ENCODE results near the gene SLC6A19. TPM values are rescaled to one million over a fixed set of nuclear protein-coding genes. Genes with fewer than 3 reads are reported as not detected.
A peak's percentile ranks its signal among the peaks of the same experiment; 100 is the strongest.
"Not testable (repeated sequence)": the region's sequence is repeated elsewhere in the genome, so short reads cannot be mapped to it uniquely, and the experiment has no call there.

Gene SLC6A19
- 0.04 and 0.07 TPM in 2 replicates for total RNA-seq (2014; rRNA removed; shearing (Covaris generic))

DNA sequence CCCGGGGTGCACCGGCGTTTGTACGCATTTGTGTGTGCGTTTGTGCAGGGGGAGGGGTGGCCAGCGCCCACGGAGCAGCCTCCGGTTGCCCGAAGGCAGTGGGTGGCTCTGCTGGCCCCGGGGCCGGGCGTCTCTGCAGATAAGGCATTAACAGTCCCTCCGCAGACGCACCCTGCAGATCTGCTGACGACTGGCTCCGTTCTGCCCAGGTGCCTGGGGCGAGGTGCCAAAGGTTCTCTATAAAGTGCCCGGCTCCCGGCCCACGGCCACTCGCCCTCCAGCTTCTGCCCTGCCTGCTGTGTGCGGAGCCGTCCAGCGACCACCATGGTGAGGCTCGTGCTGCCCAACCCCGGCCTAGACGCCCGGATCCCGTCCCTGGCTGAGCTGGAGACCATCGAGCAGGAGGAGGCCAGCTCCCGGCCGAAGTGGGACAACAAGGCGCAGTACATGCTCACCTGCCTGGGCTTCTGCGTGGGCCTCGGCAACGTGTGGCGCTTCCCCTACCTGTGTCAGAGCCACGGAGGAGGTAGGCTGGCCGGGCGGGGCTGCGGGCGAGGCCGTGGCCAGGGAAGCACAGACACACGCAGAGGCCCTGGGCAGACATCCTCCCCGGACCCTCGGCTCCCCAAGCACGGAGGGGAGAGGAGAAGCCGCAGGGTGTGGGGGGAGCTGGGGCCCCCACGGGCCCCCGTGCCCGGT, at the start of gene SLC6A19:
Gene SLC6A19 (plus strand): TSS at position 269 of the 699 bp plus-strand sequence. CDS start 56 bp downstream, at position 325.
- no peak within 1 kb of the TSS for H3K4me3 ChIP-seq (ENCODE audit: insufficient read depth, low read depth, low read length)
- no peaks in the 10 kb centered on the region for H3K27me3 ChIP-seq (ENCODE audit: control insufficient read depth, insufficient read depth, low read length)
- no peaks in the 10 kb centered on the region for H3K36me3 ChIP-seq (replicated peaks; ENCODE audit: control insufficient read depth, insufficient read depth, low read length)
- peak; percentile 77 for DNase-seq

- DNase-seq: no peak
- H3K27me3 ChIP-seq (ENCODE audit: control insufficient read depth, insufficient read depth, low read length): peaks cover 19% of the 10 kb centered on the region
- H3K4me3 ChIP-seq (ENCODE audit: insufficient read depth, low read depth, low read length): no peak overlapping the region
- H3K36me3 ChIP-seq (replicated peaks; ENCODE audit: control insufficient read depth, insufficient read depth, low read length): no peaks in the 10 kb centered on the region
Observed at GRCh38 chr5:1152156-1152555, 49.2 kb upstream of the SLC6A19 start.

GRCh38 chr5:1152771-1153282, 48.6 kb upstream of the SLC6A19 start:
- Histone ChIP-seq H3K27me3 (ENCODE audit: control insufficient read depth, insufficient read depth, low read length) (peaks cover 19% of the 10 kb centered on the region), H3K36me3 (replicated peaks; ENCODE audit: control insufficient read depth, insufficient read depth, low read length) (no peaks in the 10 kb centered on the region), H3K4me3 (ENCODE audit: insufficient read depth, low read depth, low read length) (no peak overlapping the region)
- no peak for DNase-seq

DNA sequence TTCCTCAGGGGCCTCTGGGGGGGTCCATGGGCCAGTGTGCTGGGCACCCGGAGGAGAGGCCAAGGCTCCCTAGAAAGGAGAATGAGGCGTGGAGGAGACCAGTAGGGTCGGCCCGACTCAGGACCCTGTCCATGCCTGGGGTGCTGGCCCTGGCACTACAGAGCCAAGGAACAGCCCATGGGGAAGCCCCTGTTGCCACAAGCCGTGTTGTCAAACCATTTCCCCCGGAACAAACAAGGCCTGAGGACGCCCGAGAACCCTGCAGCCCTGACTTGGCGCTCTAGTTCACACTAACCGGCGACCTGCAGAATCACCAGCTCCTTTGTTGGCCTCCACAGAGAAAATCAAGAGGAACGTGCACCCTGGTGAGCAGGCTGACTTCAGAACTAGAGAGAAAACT, 48.0 kb upstream of the SLC6A19 start:
- H3K27me3 ChIP-seq (ENCODE audit: control insufficient read depth, insufficient read depth, low read length): peaks cover 19% of the 10 kb centered on the region
- H3K4me3 ChIP-seq (ENCODE audit: insufficient read depth, low read depth, low read length): no peak overlapping the region
- H3K36me3 ChIP-seq (replicated peaks; ENCODE audit: control insufficient read depth, insufficient read depth, low read length): no peaks in the 10 kb centered on the region
- no peak for DNase-seq

GRCh38 chr5:1155191-1156032, 46.0 kb upstream of the SLC6A19 start:
- Histone ChIP-seq H3K36me3 (replicated peaks; ENCODE audit: control insufficient read depth, insufficient read depth, low read length) (no peaks in the 10 kb centered on the region), H3K27me3 (ENCODE audit: control insufficient read depth, insufficient read depth, low read length) (peaks cover 19% of the 10 kb centered on the region), H3K4me3 (ENCODE audit: insufficient read depth, low read depth, low read length) (peak overlapping the region; percentile 38)
- peak; percentile 88 for DNase-seq

- peak overlapping the region; percentile 38 for H3K4me3 ChIP-seq (ENCODE audit: insufficient read depth, low read depth, low read length)
Observed at GRCh38 chr5:1156033-1156753, 45.2 kb upstream of the SLC6A19 start.

DNA sequence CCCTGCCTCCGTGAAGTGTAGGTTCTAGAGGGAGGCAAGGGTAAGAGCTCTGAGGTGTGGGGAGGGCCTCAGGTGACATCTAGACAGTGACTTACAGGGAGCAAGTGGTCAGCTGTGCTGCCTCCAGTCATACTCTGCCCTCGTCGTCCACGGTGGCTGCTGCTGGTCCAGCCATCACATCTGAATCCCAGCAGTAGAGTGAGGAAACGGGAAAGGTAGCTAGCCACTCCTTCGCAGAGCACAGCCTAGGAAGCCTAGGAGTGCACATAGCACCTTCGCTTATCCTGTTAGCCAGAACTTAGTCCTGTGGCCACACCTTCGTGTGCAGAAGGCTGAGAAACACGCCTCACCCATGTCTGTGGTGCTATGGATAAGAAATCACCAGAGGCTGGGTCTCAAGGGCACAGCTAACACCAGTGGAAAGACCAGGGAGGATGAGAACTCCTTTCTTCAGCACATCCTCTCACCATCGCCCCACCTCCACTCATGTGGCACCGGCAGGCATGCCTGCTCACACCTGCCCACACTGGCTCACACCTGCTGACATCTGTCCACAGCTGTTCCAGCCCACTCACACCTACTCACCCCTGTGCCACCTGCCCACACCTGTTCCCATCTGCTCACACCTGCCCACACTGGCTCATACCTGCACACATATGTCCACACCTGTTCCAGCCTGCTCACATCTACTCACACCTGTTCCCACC, 44.5 kb upstream of the SLC6A19 start:
- H3K27me3 ChIP-seq (ENCODE audit: control insufficient read depth, insufficient read depth, low read length): peaks cover 19% of the 10 kb centered on the region
- DNase-seq: no peak
- no peak overlapping the region for H3K4me3 ChIP-seq (ENCODE audit: insufficient read depth, low read depth, low read length)
- no peaks in the 10 kb centered on the region for H3K36me3 ChIP-seq (replicated peaks; ENCODE audit: control insufficient read depth, insufficient read depth, low read length)

More at GRCh38 chr5:1156033-1156753, 45.2 kb upstream of the SLC6A19 start:
- DNase-seq: no peak
- Histone ChIP-seq H3K27me3 (ENCODE audit: control insufficient read depth, insufficient read depth, low read length) (peaks cover 19% of the 10 kb centered on the region), H3K36me3 (replicated peaks; ENCODE audit: control insufficient read depth, insufficient read depth, low read length) (no peaks in the 10 kb centered on the region)

- peaks cover 19% of the 10 kb centered on the region for H3K27me3 ChIP-seq (ENCODE audit: control insufficient read depth, insufficient read depth, low read length)
- DNase-seq; H3K36me3 ChIP-seq (replicated peaks; ENCODE audit: control insufficient read depth, insufficient read depth, low read length); H3K4me3 ChIP-seq (ENCODE audit: insufficient read depth, low read depth, low read length): not testable (repeated sequence)
Observed at GRCh38 chr5:1157461-1157986, 43.9 kb upstream of the SLC6A19 start.

DNA sequence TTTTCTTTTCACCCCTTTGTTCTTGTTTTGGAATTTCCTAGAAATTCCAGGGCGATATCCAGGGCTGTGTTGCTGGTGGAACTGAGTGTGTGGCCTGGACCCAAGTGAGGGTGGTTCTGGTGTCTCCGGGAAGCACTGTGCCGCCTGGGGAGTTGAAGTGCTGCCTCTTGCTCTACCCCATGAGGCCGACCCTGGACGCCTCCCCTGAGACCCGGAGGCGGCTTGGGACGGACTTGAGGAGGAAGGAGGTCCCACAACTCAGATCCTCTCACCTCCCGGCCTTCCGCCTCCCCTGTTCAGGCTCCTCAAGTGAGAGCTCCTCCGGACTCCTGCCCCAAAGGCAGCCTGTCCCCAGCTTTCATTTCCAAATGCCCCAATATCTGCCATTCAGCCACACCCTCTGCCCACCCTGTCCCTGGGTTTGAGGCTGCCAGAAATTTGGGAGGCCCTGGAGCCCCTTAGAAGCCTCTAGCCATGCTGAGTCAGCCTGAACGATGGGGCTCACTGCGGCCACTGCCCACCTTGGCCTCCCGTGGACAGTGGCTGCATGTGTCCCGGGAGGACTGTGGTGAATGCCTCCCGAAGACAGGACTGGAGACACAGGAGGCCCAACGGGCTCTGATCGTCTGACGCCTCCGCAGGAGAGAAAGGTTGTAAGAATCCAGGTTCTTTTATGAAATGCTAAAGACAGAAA, 42.6 kb upstream of the SLC6A19 start:
- Histone ChIP-seq H3K27me3 (ENCODE audit: control insufficient read depth, insufficient read depth, low read length) (peaks cover 18% of the 10 kb centered on the region), H3K4me3 (ENCODE audit: insufficient read depth, low read depth, low read length) (no peak overlapping the region), H3K36me3 (replicated peaks; ENCODE audit: control insufficient read depth, insufficient read depth, low read length) (no peaks in the 10 kb centered on the region)
- no peak for DNase-seq

- H3K36me3 ChIP-seq (replicated peaks; ENCODE audit: control insufficient read depth, insufficient read depth, low read length): no peaks in the 10 kb centered on the region
- no peak for DNase-seq
- H3K4me3 ChIP-seq (ENCODE audit: insufficient read depth, low read depth, low read length): no peak overlapping the region
- peaks cover 17% of the 10 kb centered on the region for H3K27me3 ChIP-seq (ENCODE audit: control insufficient read depth, insufficient read depth, low read length)
Observed at GRCh38 chr5:1159341-1159675, 42.1 kb upstream of the SLC6A19 start.

DNA sequence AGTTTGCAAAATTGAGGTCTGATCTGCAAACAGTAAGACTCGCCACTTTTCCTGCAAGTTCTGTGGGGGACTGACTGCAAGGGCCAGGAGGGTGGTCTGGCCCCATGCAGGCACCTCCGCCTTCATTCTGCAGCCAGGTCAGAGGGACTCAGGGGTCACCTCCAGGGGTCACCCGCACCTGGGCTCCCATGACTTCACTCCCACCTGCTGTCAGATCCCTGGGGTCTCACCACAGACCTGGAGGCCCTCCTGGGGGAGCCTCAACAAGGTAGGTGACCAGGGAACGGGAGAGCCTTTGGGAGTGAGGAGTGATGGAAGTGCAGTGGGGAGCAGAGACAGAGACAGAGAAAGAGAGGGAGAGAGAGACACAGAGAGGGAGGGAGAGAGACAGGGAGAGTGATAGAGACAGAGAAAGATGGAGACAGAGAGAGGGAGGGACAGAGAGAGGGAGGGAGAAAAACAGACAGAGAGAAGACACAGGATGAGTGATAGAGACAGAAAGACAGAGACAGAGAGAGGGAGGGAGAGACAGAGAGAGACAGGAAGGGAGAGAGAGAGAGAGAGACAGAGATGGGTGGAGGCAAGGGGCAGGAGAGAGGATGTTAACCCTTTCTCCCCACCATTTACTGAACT, 41.5 kb upstream of the SLC6A19 start:
- Histone ChIP-seq H3K4me3 (ENCODE audit: insufficient read depth, low read depth, low read length) (no peak overlapping the region), H3K36me3 (replicated peaks; ENCODE audit: control insufficient read depth, insufficient read depth, low read length) (no peaks in the 10 kb centered on the region), H3K27me3 (ENCODE audit: control insufficient read depth, insufficient read depth, low read length) (peaks cover 17% of the 10 kb centered on the region)
- no peak for DNase-seq

- no peak overlapping the region for H3K4me3 ChIP-seq (ENCODE audit: insufficient read depth, low read depth, low read length)
- DNase-seq: no peak
- H3K27me3 ChIP-seq (ENCODE audit: control insufficient read depth, insufficient read depth, low read length): peaks cover 9% of the 10 kb centered on the region
- no peaks in the 10 kb centered on the region for H3K36me3 ChIP-seq (replicated peaks; ENCODE audit: control insufficient read depth, insufficient read depth, low read length)
Observed at GRCh38 chr5:1161108-1161832, 40.1 kb upstream of the SLC6A19 start.

All from H7 (cell line).